GM18873 (cell line): ENCODE data around the gene UGCG.
"Not testable (repeated sequence)": the region's sequence is repeated elsewhere in the genome, so short reads cannot be mapped to it uniquely, and the experiment has no call there.

Experiments used
- ATAC-seq: cut with Tn5 transposase; IDR thresholded peaks from one replicate; pipeline ENCODE4 v1.9.1; 2021; ENCODE audit warnings: mild to moderate bottlenecking, moderate library complexity, moderate number of reproducible peaks; ENCODE audit not compliant: unreplicated experiment, low FRiP score

The UGCG gene

DNA sequence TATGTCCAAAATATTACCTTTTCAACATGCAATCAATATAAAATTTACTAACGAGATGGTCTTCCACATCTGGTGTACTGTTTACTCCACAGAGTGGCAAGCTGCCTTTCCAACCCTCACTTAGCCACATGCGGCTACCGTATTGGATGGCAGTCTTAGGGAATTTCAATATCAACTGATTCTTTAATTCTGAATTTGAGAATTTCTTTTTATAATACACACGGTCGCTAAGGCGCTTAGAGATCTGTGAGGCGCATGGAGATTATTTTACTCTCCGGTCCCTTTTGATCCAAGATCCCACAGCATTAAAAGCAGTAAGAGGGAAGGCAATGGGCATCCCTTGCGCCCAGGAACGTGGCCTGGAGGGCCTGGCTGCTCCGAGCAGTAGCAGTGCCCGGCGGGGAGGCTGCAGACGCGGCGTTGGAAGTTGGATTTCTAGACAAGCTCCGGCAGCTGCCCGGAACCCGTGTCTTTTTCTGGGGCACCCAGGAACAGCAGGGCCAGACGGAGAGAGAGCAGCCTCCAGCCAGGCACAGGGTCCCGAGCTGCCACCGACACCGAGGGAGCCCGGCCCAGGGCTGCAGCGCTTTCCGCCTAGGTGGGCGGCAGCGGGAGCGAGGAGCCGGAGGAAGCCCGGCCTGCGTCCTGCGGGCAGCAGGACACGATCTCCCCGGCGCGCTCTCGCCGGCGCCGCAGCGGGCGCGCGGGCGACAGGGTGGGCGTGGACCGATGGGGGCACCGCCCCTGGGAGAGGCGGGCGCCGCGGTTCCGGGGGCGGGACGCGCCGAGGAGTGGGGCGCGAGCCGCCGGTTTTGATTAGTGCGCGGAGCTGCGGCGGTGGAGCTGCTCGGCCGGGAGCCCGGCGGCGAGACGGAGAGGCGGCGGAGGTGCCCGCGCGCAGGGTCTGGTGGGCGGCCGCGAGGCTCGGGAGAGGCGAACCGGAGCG lies at the start of gene UGCG:
UGCG (plus strand) TSS at position 819 of the 946 bp plus-strand sequence. CDS start 402 bp downstream, outside the sequence.
- ATAC-seq: peak; percentile 66

DNA sequence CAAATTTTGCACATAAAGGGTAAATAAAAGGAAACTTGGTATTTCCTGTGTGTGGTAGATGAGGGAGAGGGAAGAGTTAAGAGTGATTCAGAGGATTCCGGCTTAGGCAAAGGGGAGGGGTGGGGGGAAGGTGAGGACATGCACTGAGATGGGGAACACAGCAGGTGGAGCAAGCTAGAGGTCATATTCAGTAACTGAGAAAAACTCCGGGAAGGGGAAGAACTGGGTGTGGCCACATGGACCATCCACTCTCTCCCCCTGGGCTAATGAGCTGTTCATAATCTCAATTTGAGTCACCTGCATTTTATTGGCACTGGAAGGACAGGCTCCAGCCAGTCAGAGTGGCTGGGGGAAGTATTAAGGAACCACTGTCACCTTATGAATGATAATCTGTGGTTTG lies 45.1 kb upstream of the UGCG start:
- ATAC-seq: no peak

DNA sequence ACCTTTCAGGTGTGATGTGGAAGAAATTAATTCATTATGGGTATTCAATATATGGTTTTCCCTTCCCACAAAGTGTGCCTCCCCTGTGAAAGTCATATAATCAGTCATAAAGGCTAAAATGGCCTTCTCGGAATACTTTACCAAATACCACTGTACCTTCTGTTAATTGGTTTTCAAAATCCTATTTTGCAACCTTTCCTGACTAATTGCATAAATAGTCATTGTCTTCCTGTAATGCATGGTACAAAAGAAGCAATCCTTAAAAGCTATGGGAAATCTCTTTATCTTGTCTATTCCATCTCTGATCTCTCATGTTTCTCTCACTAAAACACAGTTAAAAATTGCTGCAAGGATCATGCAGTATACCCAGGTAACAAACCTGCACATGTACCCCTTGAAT lies 44.3 kb upstream of the UGCG start:
- ATAC-seq: no peak

DNA sequence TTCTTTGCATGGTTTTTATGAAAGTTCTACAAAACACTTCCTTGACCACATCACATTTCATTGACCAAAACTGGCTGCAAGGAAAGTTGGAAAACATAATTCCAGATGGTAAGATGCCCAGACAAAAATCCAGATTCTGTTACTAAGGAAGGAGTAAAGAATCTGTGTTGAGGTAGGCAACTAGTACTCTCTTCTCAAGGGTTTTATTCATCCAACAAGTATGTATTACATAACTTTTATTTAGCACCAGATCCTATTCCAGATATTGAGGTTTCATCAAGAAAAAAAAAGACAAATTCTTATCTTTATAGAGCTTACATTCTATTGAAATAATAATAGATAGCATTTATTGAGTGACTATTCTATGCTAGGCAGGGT lies 43.2 kb upstream of the UGCG start:
- no peak for ATAC-seq

DNA sequence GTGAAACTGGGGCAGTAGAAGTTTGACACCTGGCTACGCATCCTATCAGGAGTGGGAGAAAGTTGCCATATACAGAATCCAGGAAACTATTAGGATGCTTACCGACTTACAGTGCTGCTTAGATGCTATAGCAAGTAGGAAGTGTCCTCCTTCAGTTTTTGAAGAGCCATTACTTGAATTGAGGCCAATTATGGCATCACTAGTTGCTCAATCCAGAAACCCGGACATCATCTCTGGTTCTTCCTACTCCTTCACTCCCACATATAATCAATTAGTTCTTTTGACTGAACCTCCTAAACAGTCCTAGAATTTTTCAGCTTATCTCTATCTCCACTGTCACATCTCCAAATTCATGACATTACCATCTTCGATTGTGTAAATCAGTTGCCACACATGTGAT lies 41.8 kb upstream of the UGCG start:
- ATAC-seq: no peak

DNA sequence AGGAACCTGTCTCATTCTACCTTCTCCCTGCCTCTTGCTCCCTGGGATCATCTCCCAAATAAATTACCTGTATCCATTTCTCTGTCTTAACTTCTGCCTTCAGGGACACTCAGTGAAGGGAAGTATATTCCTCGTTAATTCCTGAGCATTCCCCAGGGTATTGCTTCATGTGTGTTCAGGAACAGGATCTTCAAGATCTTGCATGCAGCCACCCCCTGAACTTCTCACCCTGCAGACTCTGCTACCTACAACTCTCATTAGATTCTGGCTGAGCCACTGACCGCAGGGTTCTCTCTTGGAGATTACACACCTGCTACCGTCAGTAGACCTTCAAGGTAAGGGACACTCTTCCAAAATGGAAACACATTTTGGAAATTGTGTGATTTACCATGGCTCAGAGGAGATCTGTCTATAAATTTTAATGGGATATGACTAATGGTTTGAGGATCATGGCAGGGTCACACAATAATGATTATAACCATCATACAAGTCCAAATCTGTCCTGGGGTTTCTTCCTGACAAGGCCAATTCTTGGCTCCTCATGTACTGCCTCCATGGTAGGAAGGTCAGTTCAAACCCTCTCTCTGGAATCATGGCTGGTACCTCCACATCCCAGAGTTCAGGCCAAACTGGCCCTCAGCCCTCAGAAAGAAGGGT lies 38.9 kb upstream of the UGCG start:
- ATAC-seq: no peak

DNA sequence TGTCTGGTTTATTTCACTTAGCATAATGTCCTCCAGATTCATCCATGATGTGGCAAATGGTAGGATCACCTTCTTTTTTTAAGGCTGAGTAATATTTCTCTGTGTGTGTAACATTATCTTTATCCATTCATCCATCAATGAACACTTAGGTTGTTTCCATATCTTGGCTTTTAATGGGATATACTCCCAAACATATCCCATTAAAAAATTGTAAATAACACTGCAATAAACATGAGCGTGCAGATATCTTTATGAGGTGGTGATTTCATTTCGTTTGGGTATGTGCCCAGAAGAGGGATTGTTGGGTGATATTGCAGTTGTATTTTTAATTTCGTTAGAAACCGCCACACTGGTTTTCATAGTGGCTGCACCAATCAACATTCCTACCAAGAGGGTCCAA lies 36.2 kb upstream of the UGCG start:
- ATAC-seq: no peak

DNA sequence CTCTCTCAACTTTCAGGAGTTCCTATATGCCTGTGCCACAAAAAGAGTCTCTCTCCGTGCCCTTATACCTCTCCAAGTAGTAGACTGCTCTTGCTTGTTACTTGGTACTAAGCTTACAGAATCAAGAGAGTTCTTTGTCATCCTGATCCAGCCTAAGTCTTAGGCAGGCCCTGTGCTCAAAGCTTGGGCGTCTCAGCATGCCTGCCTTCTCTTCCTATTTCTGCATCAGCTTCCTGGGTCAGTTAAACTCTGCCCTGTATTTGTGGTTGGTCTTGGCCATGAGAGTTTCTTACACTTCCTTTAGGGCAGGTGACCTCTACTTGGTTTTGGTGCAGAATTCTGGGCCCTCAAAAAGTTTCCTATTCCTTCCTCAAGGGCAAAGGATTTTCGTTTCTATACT lies 33.0 kb upstream of the UGCG start:
- ATAC-seq: no peak

DNA sequence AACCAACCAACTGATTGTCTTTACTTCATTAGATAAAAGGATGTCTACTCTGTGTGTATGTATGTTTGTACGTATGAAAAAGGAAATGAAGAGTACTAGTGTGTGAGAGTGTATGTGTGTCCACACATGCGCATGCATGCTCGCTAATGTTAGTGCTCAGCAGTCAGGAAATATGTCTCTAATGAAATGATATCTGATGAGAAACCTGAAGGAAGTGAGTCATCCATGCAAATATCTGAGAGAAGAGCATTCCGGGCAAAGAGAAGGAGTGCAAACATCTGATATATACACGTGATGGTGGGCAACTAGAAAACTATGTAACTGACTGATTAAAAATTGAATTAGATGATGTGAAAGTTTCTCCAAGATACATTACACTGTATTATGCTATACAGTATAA lies 29.6 kb upstream of the UGCG start:
- no peak for ATAC-seq

DNA sequence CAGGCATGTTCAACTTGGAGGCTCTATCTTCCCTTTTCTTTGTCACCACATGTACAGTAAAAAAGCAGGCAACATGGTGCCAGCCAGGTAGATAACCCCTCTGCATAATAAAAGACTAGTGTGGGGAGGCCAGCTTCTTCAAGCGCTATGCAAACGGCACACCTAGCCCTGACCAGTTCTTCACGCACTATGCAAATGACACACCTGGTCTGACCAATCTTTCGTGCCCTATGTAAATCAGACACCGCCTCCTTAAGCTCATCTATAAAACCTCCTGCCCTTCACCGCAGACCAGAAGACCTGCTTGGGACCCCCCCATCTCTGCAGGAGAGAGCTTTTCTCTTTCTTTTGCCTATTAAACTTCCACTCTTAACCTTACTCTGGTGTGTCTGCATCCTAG lies 28.1 kb upstream of the UGCG start:
- ATAC-seq: no peak

DNA sequence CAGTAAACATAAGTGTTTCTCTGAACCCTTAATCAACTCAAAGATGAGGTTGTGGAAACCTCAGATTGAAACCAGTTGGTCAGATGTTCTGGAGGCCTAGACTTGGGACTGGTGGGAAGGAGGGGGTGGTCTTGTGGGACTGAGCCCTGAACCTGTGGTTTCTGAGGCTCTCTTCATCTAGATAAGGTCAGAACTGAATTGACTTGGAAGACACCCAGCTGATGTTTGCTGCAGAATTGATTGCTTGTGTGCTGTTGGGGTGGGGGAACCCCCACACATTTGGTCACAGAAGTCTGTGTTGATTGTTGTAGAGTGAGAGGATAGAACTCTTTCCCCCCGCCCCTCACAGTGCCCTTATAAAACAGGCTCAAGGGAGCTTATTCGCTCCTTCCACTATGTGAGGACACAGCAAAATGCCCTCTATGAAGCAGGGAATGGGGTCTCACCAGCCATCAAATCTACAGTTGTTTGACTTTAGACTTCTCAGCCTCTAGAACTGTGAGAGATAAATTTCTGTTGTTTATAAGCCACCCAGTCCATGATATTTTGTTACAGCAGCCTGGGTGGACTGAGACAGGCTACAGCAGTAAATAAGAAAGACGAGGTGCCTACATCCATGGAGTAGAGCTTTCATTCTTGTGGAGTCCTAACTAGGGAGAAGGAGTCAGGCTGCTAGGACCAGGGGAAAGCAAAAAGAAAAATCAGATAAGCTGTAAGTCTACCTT lies 25.7 kb upstream of the UGCG start:
- ATAC-seq: no peak

DNA sequence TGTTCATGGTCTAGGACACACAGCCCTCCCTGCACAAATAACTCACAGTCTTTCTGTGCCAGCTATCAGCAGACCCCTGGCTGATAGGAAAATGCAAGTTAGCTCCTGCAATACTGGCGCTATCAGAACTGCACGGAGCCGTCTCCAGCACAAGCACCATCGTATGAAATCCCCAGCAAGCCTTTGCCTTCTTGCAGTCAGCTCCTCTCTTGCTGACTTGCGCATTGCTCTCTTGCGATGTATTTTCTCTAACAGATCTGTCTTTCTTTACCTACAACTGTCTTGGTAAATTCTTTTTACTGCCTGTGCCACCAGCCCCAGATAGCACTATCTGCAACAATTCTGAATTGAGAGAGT lies 25.1 kb upstream of the UGCG start:
- no peak for ATAC-seq

DNA sequence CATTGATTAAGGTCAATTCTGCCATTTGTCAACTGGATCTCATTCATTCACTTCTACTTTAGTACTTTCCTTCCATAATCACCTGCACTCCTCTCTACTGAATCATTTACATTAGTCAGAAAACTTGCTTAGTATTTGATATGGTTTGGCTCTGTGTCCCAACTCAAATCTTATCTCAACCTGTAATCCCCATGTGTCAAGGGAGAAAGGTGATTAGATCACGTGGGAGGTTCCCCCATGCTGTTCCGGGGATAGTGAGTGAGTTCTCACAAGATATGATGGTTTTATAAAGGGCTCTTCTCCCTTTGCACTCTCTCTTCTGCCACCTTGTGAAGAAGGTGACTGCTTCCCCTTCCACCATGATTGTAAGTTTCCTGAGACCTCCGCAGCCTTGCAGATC lies 23.7 kb upstream of the UGCG start:
- ATAC-seq: no peak

DNA sequence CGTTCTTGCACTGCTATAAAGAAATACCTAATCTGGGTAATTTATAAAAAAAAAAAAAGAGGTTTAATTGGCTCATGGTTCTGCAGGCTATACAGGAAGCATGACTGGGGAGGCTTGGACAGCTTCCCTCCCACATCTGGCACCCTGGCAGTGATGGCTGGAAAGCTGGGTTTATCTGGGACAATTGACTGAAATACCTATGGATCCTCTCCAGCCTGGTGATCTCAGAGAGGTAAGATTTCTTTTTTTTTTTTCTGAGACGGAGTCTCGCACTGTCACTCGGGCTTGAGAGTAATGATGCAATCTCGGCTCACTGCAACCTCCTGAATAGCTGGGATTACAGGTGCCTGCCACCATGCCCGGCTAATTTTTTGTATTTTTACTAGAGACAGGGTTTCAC lies 22.7 kb upstream of the UGCG start:
- ATAC-seq: no peak

DNA sequence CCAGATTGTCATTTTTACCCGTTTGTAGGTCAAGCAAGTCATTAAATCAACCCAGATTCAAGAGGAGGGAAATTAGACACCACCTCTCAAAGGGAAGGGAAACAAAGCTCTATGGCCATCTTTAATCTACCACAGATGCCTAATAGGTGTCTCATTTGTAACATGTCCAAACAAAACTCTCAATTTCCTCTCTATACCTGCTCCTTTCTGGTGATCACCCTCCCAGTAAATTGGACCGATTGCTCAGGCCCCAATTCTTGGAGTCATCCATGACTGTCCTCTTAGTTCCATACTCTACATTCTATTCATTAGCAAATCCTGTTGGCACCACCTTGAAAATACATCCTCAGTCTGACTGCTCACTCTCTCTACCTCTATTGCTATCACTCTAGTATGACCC lies 22.1 kb upstream of the UGCG start:
- no peak for ATAC-seq

DNA sequence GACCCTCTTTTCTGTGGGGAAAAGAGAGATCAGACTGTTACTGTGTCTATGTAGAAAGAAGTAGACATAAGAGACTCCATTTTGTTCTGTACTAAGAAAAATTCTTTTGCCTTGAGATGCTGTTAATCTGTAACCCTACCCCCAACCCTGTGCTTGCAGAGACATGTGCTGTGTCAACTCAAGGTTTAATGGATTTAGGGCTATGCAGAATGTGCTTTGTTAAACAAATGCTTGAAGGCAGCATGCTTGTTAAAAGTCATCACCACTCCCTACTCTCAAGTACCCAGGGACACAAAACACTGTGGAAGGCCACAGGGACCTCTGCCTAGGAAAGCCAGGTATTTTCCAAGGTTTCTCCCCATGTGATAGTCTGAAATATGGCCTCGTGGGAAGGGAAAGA lies 21.3 kb upstream of the UGCG start:
- ATAC-seq: not testable (repeated sequence)

DNA sequence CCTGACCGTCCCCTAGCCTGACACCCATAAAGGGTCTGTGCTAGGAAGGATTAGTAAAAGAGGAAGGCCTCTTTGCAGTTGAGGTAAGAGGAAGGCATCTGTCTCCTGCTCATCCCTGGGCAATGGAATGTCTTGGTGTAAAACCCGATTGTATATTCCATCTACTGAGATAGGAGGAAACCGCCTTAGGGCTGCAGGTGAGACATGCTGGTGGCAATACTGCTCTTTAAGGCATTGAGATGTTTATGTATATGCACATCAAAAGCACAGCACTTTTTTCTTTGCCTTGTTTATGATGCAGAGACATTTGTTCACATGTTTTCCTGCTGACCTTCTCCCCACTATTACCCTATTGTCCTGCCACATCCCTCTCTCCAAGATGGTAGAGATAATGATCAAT lies 20.9 kb upstream of the UGCG start:
- ATAC-seq: not testable (repeated sequence)

DNA sequence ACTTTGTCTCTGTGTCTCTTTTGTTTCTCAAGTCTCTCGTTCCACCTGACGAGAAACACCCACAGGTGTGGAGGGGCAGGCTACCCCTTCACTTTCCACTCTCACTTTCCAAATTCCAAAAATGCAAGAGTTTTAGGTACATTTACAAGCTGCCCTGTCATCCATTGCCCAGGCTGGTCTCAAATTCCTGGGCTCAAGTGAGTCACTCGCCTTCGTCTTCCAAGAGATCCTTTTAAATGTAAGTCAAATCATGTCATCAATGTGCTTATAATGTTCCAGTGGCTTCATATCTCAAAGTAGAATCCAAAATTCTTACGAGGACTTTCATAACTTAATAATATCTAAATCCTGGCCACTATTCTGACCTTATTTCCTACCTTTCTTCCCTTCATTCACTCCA lies 20.4 kb upstream of the UGCG start:
- ATAC-seq: no peak

DNA sequence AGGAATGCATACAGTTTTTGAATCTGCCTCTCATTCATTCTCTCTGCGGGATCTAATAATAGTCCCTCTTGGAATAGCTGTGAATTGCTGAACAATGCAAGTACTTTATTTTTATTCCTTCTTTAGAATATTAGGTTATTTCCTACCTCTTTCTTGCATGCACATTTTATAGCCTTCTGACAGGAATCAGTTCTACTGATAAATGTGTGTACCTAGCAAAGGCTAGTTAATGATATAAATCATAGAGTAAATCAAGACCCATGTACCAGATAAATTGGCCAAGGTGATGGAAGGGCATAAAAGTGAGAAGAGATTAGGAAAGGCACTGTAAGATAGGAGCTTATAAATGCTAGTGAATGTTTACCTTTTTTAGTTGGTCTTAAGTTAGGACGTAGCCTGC lies 19.2 kb upstream of the UGCG start:
- ATAC-seq: no peak

DNA sequence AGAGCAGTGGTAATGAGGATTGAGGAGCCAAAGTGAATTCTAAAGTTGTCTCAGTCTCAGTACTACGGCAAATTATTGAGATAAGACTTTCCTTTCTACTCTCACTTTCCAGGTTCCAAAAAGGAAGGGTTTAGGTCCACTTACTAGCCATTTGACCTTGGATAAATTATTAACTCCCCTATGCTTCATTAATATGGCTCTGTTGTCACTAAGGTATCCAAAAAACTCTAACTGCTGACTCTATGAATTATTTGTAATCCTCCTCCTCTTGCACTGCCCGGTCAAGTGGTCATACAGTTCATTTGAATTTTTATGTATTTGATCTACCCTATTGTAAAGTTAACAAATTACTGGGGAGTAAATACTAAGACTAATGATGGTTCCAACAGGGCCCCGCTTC lies 17.7 kb upstream of the UGCG start:
- ATAC-seq: no peak

DNA sequence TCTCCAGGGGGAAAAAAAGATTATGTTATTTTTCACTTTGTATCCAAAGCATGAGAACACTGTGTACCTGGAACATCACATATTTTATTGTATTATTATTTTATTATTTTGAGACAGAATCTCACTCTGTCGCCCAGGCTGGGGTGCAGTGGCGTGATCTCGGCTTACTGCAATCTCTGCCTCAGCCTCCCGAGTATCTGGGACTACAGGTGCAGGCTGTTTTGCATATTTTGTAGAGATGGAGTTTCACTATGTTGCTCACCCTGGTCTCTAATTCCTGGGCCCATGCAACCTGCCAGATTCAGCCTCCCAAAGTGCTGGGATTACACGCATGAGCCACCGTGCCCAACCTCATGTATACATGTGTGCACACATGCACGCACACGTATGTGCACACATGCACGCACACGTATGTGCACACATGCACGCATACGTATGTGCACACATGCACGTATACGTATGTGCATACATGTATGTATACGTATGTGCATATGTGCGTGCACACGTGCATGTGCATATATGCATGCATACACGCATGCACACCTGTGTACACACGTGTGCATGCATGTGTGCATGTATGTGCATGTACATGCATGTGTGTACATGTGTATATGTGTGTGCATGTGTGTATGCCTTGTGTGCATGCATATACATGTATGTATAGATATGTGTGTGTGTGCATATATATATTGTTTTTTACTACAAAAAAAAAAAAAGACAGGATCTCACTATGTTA lies 9.5 kb upstream of the UGCG start:
- no peak for ATAC-seq
